ENCODE results near the gene PLA2G4E.

The PLA2G4E gene

DNA sequence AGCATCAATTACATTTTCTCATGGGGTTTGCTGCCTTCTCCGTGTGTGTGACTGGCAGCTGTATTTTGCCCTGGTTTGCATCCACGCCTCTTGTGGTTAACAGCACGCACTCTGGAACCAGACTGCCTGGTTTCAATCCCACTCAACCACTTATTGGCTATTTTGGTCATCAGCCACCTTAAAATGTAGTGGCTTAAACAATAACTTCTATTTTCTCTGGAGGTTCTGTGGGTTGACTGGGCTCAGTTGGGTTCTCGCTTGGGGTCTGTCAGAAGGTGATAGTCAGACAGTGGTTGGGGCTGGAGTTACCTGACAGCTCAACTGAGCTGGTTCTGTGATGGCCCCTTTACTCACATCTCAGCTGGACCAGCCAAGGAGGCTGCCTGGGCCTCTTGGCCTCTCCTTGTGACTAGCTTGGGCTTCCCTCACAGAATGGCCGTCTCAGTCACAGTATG, 85.2 kb downstream of the PLA2G4E start:
- DNase-seq (ENCODE audit: extremely low read depth, insufficient read length) = no peak
- Histone ChIP-seq H3K4me3 (replicated peaks; ENCODE audit: low read depth, low read length) (no peak overlapping the region), H3K27me3 (replicated peaks; ENCODE audit: control insufficient read depth, insufficient read depth, low read length) (no peaks in the 10 kb centered on the region), H3K36me3 (ENCODE audit: control insufficient read depth, insufficient read depth, low read length) (peaks cover 8% of the 10 kb centered on the region)
- TF ChIP-seq, protein P1, sequence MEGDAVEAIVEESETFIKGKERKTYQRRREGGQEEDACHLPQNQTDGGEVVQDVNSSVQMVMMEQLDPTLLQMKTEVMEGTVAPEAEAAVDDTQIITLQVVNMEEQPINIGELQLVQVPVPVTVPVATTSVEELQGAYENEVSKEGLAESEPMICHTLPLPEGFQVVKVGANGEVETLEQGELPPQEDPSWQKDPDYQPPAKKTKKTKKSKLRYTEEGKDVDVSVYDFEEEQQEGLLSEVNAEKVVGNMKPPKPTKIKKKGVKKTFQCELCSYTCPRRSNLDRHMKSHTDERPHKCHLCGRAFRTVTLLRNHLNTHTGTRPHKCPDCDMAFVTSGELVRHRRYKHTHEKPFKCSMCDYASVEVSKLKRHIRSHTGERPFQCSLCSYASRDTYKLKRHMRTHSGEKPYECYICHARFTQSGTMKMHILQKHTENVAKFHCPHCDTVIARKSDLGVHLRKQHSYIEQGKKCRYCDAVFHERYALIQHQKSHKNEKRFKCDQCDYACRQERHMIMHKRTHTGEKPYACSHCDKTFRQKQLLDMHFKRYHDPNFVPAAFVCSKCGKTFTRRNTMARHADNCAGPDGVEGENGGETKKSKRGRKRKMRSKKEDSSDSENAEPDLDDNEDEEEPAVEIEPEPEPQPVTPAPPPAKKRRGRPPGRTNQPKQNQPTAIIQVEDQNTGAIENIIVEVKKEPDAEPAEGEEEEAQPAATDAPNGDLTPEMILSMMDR (IDR thresholded peaks at IDR 0.05; ENCODE audit: insufficient read depth, low read length, poor library complexity, severe bottlenecking) = no peak

DNA sequence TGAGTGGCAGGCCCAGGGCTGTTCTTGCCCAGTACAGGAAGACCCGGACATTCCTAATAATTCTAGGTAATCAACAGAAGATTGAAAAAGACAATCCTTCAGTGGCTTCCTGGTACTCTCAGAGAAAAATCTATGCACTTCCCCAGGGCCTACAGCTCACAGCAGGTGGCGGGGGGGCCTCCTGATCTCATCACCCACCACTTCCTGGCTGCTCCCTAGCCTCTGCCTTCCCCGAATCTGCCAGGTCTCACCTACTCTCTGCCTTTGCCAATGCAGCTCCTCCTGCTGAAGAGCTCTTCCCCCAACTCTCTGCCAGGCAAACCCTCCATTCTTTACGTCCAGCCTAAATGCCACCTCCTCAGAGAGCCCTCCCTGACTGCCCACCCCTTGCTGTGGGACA, 86.0 kb downstream of the PLA2G4E start:
- peaks cover 4% of the 10 kb centered on the region for H3K36me3 ChIP-seq (ENCODE audit: control insufficient read depth, insufficient read depth, low read length)
- TF ChIP-seq, protein P1 (IDR thresholded peaks at IDR 0.05; ENCODE audit: insufficient read depth, low read length, poor library complexity, severe bottlenecking) = no peak
- no peak for DNase-seq (ENCODE audit: extremely low read depth, insufficient read length)

DNA sequence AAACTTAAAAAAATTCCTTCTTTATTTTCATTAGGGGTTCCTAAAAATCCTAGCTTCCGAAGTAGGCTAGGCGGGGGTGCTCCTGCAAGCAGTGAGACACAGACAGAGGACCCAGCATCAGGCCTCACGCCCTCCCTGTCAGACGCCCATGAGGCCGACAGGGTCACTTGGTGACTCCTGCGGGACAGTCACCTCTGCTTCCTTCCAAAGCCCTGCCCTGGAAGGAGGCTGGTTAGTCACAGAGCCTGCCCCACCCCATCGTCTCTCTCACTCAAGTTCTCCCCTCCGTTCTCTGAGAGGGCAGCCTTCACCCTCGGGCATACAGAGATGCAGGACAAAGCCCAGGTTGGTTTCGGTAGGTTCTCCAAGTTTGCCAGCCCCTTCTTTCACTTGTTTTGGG, 87.1 kb downstream of the PLA2G4E start:
- TF ChIP-seq, protein P1 (IDR thresholded peaks at IDR 0.05; ENCODE audit: insufficient read depth, low read length, poor library complexity, severe bottlenecking) = no peak
- Histone ChIP-seq H3K36me3 (ENCODE audit: control insufficient read depth, insufficient read depth, low read length) (peaks cover 4% of the 10 kb centered on the region), H3K27me3 (replicated peaks; ENCODE audit: control insufficient read depth, insufficient read depth, low read length) (no peaks in the 10 kb centered on the region), H3K4me3 (replicated peaks; ENCODE audit: low read depth, low read length) (no peak overlapping the region)
- DNase-seq (ENCODE audit: extremely low read depth, insufficient read length) = no peak

More for the DNA sequence above, 86.0 kb downstream of the PLA2G4E start:
- H3K27me3 ChIP-seq (replicated peaks; ENCODE audit: control insufficient read depth, insufficient read depth, low read length) = no peaks in the 10 kb centered on the region
- no peak overlapping the region for H3K4me3 ChIP-seq (replicated peaks; ENCODE audit: low read depth, low read length)

DNA sequence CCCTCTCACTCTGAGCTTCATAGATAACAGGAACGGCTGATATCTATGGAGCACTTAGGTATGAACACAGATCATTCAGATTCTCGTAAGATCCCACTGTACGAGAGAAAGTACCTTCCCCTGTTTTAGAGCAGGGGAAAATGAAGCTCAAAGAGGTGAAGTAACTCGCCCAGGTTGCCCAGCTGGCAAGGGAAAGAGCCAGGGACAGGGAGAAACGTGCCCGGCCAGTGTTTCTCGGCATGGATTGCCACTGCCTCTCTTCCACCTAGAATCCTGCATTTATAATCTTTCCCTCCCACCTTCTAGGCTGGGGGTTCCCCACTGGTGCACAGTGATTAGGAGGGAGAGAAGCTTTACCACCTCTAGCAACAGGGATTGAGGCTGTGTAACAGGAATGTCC, 87.5 kb downstream of the PLA2G4E start:
- Histone ChIP-seq H3K27me3 (replicated peaks; ENCODE audit: control insufficient read depth, insufficient read depth, low read length) (no peaks in the 10 kb centered on the region), H3K36me3 (ENCODE audit: control insufficient read depth, insufficient read depth, low read length) (peaks cover 4% of the 10 kb centered on the region), H3K4me3 (replicated peaks; ENCODE audit: low read depth, low read length) (no peak overlapping the region)
- DNase-seq (ENCODE audit: extremely low read depth, insufficient read length) = no peak
- TF ChIP-seq, protein P1 (IDR thresholded peaks at IDR 0.05; ENCODE audit: insufficient read depth, low read length, poor library complexity, severe bottlenecking) = no peak

DNA sequence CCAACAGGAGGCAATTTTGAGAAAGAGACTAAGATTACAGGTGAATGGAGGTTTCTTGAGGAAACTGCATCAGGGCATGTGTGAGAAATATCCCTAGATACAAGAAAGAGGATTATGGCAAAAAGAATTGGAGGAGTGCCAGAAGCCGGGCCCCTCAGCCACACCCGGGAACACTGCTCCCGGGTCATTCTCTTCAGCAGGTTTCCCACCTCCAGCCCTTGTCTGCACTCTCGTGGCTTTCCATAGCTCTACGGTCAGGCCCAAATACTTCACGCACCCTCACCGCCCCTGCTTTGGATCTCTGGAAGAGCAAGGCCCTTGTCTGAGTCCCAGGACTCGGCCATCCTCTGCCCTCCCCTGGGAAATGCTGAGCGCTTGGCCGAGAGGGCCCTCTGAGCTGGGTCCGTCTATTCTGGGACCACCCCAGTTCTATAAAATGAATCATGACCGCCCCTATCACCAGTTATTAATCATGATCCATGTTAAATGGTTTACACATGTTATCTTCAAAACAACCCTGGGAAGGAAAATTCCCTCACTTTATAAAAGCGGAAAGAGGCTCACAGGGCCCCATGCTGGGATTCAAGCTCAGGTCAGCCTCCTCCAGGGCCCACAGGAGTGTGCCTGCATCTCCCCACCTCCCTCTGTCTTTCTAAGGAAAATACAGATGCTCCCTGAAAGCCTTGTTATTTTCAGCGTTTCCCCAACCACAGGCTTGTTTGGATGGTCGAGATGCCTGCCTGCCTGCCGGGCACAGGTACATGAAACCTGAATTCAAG, 88.1 kb downstream of the PLA2G4E start:
- no peak for DNase-seq (ENCODE audit: extremely low read depth, insufficient read length)
- TF ChIP-seq, protein P1 (IDR thresholded peaks at IDR 0.05; ENCODE audit: insufficient read depth, low read length, poor library complexity, severe bottlenecking) = no peak

More for the DNA sequence above, 88.1 kb downstream of the PLA2G4E start:
- Histone ChIP-seq H3K27me3 (replicated peaks; ENCODE audit: control insufficient read depth, insufficient read depth, low read length) (no peaks in the 10 kb centered on the region), H3K36me3 (ENCODE audit: control insufficient read depth, insufficient read depth, low read length) (peaks cover 4% of the 10 kb centered on the region), H3K4me3 (replicated peaks; ENCODE audit: low read depth, low read length) (no peak overlapping the region)
